Stimulated activated CD8-positive, alpha-beta memory T cell treated with anti-CD3 and anti-CD28 coated beads, Interleukin-15, amount 100 ng/mL, for 24 hours (primary cell): ENCODE data around the gene SMG6.
"Not testable (repeated sequence)": the region's sequence is repeated elsewhere in the genome, so short reads cannot be mapped to it uniquely, and the experiment has no call there.

ENCODE experiments used
- DNase-seq: peaks from one replicate; pipeline ENCODE4 v3.0.0-alpha.2; 2020; ENCODE audit warnings: low read depth

SMG6 gene

DNA sequence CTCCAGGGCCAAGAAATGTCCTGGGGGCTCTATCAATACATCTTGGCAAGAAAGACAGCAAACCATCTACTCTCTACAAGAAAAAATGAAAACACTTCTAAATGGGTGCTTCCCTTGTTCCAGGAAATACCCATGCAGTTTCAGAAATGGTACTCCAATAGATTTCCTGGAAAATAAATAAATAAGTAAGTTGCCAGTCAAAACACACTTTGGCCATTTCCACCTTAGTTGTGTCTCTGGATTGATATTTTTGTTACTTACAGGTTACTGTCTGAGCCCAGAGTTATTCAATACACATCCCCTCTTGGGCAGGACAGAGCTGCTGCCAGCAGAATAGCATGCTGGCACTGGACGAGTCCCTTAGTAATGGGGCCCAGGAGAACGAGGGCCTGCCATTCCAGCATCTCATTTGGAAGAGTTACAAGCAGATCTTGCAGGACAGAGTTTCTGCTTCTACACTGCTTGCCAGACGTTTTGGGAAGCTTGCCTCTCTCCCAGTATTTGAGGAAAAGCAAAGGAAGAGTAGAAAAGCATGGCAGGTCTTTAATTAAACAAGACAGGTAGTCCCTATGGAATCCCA is 100.5 kb downstream of the SMG6 start:
- DNase-seq, result no peak

GRCh38 chr17:2202302-2202995 is 101.1 kb downstream of the SMG6 start:
- DNase-seq, result no peak

- DNase-seq, result not testable (repeated sequence)
These were observed 104.2 kb downstream of the SMG6 start for GRCh38 chr17:2199386-2199785.

DNA sequence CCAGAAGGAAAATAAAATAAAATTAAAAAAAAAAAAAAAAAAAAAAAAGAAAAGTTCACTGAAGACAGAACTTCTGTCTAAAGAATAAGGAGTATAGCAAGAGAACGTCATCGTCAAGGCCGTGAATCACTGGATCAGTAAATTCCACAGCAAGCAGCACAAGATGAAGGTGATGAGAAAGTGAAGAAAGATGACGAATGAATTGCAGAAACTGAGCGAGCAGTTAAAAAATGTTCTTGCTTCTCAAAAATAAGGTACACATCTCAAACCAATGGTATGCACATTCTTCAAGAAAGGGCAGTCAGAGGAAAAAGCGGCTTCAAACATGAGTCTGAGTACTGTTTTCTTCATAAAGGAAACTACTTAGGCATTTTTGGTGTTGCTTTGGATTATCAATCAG is 104.7 kb downstream of the SMG6 start:
- DNase-seq, result no peak

DNA sequence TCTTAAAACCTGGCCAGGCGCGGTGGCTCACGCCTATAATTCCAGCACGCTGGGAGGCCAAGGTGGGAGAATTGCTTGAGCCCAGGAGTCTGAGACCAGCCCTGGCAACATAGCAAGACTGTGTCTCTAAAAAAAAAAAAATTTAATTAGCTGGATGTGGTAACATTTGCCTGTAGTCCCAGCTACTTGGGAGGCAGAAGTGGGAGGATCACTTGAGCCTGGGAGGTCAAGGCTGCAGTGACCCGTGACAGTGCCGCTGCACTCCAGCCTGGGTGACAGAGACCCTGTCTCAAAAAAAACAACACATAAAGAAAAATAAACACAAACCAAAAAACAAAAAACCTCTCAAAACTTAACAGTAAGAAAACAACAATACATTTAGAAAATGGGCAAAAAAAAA is 106.3 kb downstream of the SMG6 start:
- no peak for DNase-seq

DNA sequence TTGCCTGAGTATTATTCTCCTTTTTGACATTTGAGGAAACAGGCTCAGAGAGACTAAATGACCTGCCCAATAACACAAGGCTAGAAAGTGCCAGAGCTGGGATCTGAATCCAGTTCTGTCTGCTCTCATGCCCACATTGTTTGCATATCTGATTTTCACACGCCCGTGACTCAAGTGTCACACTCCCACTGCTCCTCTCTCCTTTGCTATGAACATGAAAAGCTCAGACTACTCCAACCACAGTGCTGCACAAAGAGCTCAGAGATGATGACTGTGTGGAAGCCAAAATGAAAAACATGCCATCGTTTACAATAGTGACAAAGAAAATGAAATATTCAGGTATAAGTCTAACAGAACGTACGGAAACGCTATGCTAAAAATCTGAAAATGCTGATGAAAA is 107.9 kb downstream of the SMG6 start:
- no peak for DNase-seq

DNA sequence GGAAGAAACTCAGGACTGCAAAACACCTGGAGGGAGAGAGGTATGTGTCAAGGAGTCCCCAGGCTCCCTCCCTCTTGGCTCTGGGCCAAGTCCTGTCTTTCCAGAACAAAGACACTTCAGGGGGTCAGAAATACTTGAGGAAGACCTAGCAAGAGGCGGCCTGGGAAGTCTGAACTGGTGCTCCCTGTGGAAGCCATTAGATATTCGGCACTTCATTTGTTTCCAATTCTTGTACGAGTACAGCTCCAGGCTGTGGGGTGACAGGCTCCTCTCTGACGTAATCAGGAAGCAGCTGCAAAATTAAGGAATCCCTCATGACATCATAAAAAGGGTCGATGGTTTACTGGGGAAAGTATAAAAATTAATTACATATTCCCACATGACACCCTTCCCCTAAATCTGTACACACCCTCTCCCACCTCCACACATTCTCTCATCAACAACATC is 108.7 kb downstream of the SMG6 start:
- DNase-seq, result no peak

DNA sequence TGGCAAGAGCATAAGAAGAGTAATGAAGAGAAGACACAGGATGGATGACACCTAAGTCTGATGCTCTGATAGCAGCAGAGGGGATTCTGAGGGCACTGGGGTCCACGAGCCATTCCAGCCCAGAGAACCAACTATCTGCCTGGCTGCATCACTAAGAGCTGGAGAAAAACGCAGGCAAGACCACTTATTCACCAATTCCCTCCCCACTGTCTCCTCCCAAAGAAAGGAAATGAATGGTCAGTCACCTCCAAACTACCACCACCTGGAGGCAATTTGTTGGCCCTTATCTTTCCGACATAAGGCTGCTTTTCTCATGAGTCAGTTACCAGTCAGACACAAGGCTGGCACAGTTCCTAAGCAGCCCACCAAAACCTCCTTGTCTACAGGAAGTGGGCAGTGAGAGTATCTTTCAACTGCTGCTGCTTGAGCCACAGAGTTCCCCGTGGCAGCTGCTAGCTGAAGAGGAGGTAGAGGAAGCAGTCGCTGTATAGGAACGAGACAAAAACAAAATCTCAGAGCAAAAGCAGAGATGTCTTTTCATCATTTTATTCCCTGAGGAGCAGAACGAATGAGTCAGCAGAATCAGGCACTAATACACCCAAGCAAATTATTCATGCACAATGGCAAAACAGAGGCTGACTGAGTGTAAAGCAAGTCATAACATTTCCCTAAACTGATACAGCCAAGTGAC is 111.1 kb downstream of the SMG6 start:
- DNase-seq, result peak; percentile 7

- no peak for DNase-seq
These were observed 111.8 kb downstream of the SMG6 start for GRCh38 chr17:2191785-2192184.

DNA sequence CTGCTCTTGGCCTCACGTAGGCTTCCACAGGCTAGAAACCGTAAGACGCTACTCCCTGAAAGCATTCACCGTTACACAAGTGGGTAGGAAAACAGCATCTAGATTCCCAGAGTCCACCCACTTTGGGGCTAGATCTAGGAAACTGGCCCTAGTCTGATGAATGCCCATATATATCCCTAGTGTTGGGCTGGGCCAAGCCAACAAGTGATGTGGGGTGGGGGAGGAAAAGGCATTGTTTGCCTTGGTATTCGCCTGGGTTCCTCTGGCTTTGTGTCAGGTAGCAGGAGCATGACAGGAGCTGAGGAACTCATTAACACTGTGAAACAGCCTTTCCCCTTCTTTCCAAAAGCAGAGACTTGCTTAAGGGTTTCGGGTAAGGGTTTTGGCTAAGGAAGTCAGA is 112.4 kb downstream of the SMG6 start:
- no peak for DNase-seq

DNA sequence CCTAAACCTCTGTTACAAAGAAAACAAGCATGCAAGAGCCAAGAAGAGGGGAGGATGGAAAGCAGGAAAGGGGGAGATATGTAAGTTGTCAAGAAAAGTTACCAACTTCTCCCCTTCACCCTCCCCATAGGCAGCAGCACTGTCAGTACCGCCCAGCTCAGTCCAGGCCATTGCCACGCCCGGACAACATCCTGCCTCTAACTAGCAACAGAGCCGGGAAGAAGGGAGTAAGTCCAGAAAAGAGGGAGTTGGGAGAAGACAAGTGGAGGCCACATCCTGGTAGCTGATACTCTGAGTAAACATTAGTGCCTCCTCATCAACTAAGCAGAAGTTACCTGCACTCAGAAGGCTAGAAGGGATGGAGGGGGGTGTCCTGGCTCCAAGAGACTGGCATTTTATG is 113.6 kb downstream of the SMG6 start:
- DNase-seq, result no peak

- no peak for DNase-seq
These were observed 114.5 kb downstream of the SMG6 start for GRCh38 chr17:2188971-2189630.

GRCh38 chr17:2187758-2188157 is 115.8 kb downstream of the SMG6 start:
- DNase-seq, result no peak

- no peak for DNase-seq
These were observed 116.6 kb downstream of the SMG6 start for GRCh38 chr17:2186937-2187336.

- DNase-seq, result no peak
These were observed 118.3 kb downstream of the SMG6 start for GRCh38 chr17:2184993-2185931.

DNA sequence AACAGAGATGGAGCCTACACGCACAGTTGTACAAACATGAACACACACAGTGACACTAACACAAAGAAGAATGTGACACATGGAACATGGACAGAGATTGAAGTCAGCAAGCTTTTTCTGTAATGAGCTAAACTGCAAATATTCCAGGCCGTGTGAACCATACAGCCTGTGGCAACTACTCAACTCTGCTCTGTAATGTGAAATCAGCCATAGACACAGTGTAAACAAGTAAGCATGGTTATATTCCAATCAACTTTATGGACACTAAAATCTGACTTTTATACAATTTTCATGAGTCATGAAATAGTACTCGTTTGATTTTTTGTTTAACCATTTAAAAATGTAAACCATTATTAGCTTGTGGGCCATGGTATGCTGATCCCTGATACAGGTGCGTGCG is 120.2 kb downstream of the SMG6 start:
- DNase-seq, result no peak

DNA sequence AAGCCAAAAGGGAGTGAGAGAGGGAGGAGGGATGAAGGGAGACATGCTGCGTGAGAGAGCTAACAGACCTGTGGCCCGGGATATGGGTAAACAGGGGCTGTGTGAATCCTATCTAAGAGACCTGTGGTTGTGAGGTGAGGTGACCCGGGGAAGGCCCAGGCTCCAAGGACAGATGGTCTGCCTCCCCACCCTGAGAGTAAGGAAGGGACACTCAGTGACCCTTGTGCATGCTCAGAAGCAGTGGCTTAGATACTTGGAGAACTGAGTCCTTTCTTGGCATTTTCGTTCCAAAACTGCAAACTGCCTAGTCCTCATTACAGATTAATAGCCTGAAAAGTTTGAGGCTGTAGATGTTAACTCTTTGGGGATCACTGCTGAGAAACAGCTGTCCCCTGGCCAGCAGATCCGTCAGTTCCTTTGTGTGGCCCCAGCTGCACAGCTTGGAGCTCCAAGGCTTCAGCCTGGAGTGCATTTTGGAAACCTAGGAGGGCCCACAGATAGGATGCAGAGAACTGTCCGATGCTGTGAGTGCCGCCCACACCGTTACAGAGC is 121.6 kb downstream of the SMG6 start:
- DNase-seq, result no peak

- DNase-seq, result no peak
These were observed 122.2 kb downstream of the SMG6 start for GRCh38 chr17:2181206-2181896.

GRCh38 chr17:2180768-2181167 is 122.8 kb downstream of the SMG6 start:
- no peak for DNase-seq

DNA sequence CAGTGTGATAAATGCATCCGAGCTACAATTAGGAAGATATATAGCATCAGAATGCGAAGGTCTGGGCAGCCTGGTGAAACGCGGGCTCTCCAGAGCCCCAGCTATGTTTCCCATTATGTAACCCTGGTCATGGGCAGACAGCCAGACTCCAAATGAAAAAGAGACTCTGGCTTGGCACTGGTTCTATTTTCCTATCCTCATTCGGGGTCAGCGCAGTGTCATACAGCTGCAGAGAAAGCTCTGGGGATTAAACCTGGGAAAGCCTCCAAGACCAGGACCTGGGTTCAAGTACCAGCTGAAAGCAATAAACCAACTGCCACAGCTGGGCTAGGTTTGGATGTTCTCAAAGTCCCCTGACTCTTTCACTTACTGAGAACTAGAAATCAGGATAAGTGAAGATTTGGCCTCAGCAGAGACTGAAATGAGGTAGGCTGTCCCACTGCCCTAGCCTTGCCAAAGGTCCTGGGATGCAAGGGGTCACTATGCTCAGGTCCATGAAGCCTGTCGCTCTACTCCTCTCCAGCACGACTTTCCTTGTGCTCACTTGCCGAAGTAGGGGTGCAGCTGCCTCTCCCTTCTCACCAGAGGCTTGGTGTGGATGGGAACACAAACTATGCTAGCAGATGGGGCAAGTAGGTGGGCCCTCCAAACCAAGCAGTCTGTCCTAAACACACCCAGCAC is 123.8 kb downstream of the SMG6 start:
- DNase-seq, result no peak
